ENCODE results near the gene CACTIN.
A peak's percentile ranks its signal among the peaks of the same experiment; 100 is the strongest.

The CACTIN gene

DNA sequence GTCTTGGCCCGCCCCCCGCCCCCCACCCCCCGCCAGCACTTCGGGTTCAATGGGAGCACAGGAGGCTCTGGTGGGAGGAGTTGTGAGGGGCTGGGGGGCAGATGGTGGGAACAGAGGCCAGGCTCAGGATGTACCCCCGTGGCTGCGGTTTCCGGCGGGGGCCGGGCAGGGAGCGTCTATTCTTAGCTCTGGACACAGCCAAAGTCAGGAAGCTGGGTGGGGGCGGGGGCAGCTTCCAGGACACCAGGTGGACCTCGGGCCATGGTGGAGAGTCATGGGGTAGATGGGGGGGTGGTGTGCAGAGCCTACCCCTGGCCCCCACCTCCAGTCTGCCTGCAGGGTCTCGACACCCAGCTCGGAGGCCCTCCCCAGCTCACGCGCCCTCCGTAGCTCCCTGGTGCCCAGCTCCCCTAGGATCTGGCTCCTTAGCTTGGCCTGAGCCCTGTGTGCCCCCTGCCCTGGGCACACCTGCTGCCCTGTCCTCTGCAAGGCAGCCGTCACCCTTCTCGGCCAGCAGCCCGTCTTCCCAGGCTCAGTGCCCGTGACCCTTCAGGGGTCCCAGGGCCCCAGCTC is 17.8 kb downstream of the CACTIN start:
- DNase-seq, result peak; percentile 33

DNA sequence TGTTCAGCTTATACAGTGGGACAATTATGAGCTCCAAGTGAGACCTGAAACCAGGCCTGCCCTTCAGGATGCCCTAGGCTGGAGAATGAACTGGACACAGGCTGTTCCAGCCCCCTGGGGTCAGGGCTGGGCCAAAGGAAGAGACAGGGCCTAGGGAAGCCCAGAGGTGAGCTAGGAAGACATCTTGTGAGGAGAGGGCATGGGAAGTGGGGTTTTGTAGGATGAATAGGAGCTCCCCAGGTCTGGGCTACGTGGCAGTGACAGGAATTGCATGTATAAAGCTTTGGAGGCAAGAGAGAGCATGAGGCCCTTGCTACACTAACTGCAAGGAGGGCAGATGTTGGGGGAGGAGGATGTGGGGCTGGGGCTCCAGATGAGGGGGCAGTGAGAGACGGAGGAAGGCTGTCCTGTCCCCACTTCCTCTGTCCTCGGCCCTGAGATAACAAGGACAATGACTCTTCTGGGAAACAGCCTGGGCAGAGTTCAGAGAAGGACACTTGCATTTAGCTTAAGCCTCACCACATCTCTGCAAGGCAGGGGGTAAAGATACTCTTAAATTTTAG is 18.4 kb downstream of the CACTIN start:
- no peak for DNase-seq

DNA sequence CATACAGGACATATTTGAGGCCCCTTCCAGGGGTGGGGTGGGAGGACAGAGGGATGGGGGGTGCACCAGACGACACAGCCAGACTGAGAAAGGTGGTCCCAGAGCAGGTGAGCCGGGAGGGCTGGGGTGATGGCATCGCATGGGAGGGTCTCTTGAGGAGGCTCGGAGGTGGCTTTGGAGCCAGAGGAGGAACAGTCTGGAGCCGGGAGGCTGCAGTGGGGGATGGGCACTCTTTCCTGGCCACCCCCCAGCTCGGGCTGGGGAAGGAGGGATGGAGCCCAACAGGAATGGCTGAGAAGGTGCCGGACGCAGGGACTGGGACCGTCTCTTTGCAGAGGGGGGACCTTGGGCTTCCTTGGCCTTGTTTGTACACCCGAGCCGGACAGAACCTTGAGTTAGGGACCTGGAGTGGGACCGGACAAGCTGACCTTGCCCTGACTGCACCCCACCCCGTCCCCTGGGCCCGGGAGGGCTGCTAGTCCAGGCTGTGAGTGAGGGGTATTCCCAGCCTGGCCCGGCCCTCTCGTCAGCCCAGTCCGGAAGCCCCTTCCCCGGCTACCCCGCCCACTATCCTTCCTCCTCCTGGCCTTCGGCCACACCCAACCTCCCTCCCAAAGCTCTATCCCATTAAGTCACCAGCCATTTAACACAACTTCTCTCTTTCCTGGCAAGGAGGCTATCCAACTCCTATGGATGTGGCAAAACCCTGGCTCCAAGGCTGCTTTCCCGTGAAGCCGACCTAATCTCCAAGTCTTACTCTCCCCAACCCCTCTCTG is 19.1 kb downstream of the CACTIN start:
- peak; percentile 48 for DNase-seq

DNA sequence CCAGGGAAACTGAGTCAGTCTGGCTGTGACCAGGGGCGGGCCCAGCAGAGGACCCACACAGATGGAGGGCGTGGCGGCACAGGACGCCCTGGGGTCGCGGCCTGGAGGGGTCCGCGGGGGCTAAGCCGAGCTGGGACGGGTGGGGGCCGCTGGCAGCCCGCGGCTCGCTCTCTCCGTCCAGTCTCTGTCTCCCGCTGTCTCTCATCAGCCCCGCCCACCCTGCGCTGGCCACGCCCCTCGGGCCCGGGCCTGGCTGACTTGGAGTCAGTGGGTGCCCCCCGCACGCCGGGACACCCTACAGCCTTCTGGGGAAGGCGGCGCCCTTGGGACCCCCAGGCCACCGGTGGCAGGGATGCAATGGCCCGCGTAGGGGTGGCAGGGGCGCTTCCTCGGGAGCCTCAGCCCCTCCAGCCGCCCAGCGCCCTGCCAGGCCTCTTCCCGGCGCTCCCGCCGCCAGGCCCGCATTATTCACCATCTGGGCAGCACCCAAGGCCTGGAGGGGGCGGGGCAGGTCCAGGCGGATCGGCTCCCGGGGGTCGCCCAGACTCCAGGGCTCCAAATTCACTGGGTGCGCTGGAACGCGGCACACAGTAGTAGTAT is 19.8 kb downstream of the CACTIN start, which contains the start of gene TBXA2R:
TSS of gene TBXA2R (minus strand) at position 186 of the 600 bp plus-strand sequence. CDS start 6,241 bp downstream, outside the sequence.
- peak; percentile 67 for DNase-seq

DNA sequence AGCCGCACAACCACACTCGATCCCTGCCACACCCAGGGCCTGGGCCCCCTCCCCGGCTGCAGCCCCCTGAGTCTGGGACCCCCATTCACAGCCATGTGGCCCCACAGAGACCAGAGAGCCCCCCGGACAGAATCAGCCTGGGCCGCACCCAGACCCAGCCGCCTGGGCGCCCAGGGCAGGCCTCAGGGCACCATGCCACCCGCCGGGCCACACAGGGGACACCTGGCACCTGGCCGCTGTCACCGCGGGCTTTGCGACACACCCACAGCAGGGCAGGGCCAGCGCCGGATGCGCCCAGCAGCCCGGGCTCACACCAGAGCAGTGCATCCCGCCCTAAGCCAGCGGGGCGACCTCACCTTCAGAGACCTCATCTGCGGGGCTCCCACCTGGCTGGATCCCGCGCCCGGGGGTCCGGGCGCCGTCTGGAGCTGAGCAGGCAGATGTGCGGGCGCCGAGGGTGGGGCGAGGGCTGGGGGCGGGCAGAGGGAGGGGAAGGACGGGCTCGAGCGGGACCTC is 20.4 kb downstream of the CACTIN start:
- DNase-seq, result no peak

DNA sequence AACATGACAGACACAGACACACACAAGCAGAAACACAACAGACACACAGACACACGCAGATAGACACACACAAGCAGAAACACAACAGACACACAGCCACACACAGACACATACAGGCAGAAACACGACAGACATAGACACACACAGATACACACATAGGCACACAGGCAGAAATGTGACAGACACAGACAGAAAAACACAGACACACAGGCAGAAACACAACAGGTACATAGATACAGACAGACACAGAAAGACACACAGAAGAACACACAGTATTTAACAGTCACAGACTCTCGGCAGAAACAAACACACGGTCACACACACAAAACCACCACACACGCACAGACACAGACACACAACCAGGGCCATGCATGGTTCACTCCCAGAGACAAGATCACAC is 20.8 kb downstream of the CACTIN start:
- DNase-seq, result no peak

DNA sequence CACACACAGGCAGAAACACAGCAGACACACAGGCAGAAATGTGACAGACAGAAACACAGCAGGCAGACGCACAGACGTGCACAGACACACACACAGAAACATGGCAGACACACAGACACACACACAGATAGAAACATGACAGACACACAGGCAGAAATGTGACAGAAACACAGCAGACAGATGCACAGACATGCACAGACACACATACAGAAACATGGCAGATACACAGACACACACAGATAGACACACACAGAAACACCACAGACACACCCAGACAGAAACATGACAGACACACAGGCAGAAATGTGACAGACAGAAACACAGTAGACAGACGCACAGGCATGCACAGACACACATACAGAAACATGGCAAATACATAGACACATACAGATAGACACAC is 21.2 kb downstream of the CACTIN start:
- DNase-seq, result no peak

DNA sequence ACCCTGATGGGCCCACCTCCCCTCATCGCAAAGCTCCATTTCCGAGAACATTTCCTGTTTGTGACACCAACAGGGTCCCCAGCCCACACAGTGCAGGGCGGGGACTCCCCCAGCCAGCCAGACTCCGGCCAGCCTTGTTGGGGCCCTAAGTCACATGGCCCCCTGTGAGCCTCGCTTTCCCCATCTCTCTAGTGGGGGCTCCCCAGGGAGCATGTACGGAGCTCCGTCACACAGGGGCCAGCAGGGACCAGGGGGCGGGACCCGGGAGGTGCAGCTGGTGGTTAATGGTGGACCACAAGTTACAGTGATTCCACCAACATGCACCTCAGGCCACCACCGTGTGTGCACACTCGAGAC is 21.6 kb downstream of the CACTIN start:
- no peak for DNase-seq

DNA sequence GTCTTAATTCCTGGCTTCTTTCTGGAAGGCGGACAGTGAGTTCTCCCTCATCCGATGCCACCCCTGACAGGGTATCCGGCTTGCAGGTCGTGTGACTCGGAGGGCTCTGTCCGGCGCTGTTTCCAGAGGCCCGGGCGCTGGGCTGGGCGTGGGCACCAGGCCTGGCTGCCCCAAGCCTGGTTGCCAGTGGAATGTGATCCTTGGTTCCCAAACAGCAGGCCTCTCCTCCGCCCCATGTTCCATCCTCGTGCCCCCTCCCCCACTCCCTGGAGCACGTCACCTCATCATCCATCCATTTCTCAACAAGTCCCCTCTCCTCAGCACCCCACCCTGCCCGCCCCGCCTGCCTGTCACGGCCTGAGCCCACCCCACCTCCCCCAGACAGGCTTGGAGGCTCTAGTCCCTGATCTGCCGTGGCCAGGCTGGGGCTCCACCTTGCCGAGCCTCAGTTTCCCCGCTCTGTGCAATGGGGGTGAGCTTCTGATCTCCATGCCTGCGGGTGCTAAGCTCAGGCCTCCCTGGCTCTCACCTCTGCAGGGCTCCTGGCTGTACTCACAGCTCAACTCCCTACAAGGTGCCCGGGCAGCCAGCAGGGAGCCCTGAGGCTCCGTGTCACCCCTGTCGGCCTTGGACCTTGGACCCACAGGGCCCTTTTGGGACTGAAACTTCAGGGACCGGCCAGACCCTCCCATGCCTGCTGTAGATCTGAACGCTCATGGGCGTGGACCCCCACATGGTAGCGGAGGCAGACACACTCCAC is 22.2 kb downstream of the CACTIN start:
- DNase-seq, result no peak

DNA sequence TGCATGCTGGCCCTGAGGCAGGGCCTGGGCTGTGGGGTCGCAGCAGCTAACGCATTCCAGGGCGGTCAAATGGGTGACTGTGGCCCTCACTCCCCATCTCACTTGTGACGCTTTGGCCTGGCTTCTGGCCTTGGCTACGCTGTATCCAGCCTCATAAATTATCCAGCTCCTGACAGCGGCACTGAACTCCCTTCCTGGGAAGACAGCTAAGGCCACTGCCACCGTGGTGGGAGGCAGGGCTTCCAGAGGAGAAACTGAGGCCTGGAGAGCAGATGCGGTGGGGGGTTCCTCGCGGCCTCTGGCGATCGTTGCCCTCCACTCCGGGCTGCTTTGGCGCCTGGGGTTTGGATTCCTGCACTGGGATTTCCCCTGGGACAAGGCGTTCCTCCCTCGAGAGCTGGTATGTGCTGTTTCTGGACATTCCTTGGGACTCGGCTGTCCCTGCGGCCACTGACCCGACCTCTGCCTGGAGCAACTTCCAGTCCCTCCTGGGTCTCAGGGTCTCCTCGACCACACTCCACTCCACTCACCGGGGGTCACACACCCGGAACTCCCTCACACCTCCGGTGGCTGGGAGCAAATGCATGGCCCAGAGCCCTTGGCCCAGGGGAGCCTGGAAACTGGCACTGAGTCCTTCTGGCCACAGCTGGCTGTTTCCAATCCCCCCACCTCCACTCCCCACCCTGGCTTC is 23.3 kb downstream of the CACTIN start:
- no peak for DNase-seq

DNA sequence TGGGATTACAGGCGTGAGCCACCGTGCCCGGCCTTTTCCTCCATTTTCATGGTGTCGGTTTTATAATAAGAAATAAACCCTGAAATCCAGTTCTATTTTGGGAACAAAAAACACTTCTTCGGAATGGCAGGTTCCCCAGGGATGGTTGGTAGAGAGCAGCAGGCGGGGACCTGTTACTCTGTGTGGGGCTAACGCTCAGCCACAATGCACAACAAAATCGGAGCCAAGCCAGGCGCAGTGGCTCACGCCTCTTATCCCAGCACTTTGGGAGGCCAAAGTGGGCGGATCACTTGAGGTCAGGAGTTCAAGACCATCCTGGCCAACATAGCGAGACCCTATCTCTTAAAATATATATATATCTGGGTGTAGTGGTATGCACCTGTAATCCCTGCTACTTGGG is 25.6 kb downstream of the CACTIN start:
- DNase-seq, result no peak

DNA sequence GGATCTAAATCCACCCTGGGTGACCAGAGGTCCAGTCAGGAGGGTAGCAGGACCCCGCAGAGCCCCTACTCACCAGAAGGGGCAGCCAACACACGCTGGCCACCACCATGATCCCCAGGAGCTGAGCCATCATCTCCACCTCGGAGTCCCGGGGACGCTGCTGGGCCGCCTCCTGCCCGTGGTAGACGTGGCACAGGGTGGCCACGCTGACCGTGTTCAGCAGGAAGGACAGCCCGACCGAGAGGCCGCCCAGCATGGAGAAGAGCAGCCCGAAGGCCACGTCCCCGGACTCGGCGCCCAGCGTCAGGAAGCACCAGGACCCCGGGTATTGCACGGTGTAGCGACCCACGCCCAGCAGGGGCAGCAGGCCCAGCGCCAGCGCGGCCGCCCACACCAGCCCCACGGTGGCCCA is 26.8 kb downstream of the CACTIN start:
- DNase-seq, result no peak

DNA sequence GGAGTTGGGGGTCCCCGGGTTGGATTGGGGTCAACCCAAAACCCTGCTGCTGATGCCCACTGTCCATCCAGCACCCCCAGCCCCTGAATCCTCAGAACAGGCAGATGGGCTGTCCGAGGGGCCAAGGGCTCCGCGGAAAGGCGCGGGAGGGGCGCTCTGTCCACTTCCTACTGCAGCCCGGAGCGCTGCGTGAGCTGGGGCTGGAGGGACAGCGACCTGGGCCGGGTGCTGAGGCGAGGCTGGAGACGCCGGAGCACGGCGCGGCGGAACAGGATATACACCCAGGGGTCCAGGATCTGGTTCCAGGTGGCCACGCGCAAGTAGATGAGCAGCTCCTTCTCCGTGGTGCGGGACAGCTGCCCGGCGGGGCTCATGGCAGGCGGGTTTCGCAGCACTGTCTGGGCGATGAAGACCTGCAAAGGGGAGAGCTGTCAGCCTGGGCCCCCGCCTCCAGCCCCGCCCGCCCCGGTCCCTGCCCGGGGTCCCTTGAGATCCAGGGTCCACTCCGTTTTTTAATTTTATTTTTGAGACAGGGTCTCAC is 31.0 kb downstream of the CACTIN start:
- DNase-seq, result no peak

DNA sequence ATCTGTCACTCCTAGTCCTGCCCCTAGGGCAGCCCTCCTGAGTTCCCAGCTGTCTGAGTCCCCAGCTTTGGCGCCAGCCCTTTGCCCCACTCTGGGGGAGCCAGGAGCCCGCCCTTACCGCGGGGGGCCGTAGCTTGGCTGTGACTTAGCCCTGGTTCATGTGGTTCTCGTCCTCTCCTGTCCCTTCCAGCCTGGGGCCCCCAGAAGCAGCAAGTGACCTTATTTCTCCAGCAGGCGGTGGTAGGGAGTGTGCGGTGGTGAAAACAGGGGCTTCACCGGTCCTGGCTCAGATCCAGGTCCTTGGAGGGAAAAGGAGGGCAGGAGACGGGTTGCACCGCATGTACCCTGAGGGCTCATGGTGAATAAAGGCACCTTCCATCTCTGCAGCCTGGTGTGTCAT is 33.4 kb downstream of the CACTIN start:
- DNase-seq, result no peak

DNA sequence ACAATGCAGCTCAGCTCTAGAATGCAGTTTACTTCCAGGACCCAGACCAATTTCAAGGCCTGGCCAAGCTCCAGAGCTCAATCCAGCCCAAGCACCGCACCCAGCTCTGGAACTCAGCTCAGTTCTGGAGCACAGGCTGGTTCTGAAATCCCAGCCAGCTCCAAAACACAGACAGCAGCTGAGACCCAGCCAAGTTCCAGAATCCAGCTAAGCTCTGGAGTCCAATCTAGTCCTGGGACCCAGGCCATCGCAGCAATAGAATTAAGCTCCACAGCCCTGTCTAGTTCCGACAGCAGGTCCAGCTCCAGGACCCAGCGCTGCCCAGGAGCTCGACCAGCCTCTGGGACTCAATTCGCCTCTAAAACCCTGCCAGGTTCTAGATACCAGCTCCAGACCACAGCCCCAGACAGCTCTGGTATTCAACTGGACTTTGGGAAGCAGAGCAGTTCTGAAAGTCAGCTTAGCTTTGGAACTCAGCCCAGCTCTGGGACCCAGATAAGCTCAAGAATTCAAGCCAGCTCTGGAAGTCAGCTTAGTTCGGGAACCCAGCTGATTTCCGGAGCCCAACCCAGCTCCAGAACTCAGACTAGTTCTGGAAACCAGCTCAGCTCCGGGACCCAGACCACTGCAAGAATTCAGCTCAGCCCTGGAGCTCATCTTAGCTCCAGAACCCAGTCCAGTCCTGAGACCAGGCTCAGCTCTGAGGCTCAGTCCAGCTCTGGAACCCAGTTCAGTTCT is 34.5 kb downstream of the CACTIN start:
- no peak for DNase-seq

DNA sequence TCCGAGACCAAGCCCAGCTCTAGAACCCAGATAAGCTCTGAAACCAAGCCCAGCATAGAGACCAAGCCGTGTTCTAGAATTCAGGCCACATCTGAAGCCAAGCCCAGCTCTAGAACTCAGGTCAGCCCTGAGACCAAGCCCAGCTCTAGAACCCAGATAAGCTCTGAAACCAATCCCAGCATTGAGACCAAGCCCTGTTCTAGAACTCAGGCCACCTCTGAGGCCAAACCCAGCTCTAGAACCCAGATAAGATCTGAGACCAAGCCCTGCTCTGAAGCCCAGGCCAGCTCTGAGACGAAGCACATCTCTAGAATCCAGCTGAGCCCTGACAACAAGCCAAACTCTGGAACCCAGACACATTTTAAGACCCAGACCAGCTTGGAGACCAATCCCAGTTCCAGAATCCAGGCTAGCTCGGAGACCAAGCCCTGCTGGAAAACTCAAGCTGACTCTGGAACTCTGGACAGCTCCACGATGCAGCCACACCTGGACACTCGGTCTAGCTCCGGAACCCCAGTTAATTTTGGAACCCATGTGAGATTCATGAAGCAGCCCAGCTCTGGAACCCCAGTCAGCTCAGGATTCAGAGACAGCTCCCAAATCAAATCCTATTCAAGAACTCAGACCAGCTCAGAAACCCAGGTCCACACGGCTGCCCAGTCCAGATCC is 35.5 kb downstream of the CACTIN start:
- DNase-seq, result no peak

DNA sequence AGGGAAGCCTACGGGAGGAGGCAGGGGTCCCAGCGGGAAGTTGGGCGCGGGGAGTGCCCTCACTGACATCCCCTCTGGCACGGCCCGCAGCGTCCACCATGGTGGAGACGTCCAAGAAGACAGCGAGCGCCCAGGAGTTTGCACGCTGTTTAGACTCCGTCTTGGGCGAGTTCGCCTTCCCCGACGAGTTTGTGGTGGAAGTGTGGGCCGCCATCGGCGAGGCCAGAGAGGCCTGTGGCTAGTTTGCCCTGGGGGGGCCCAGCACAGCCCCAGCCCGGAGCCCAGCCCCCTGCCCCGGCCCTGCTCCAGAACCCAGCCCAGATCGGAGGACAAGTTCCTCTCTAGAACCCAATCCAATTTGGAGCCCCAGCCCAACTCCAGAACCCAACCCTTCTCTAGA is 36.6 kb downstream of the CACTIN start:
- DNase-seq, result no peak

DNA sequence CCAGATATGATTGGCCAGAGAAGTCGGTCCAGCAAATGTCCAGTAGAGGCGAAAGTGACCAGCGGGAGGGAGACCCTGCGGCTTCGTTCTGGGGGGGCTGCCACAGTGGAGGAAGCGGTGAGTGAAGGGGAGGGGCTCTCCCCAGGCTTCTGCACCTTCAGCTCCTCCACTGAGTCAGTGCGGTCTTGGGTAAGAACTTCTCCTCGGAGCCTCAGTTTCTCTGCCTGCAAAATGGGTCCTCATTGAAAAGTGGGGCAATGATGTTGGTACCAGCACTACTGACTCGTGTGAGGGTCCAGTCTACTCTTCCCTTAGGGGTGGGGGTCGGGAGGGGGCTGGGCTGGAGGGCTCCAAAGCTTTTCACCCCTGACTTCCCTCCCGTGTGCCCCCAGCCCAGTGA is 37.2 kb downstream of the CACTIN start:
- no peak for DNase-seq

DNA sequence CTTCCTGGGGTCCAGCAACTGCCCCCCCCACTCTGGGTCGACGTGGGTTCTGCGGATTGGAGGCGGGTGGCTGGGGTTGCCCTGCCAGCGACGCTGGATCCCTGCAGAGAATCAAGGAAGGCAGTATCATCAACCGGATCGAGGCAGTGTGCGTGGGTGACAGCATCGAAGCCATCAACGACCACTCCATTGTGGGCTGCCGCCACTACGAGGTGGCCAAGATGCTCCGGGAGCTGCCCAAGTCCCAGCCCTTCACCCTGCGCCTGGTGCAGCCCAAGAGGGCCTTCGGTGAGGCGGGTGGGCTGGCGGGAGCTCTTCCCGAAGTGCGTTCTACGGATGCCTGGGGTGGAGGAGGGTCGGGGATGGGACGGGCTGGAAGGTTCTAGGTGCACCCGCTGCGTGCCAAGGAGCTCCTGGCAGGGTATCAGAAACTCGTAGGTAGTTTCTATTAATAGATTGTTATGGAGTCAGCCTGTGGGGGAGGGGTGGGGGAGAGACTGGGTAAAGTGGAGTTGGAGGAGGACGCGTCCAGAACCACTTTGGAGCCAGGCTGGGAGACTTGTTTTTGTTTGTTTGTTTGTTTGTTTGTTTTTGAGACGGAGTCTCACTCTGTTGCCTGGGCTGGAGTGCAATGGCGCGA is 39.8 kb downstream of the CACTIN start:
- DNase-seq, result no peak

DNA sequence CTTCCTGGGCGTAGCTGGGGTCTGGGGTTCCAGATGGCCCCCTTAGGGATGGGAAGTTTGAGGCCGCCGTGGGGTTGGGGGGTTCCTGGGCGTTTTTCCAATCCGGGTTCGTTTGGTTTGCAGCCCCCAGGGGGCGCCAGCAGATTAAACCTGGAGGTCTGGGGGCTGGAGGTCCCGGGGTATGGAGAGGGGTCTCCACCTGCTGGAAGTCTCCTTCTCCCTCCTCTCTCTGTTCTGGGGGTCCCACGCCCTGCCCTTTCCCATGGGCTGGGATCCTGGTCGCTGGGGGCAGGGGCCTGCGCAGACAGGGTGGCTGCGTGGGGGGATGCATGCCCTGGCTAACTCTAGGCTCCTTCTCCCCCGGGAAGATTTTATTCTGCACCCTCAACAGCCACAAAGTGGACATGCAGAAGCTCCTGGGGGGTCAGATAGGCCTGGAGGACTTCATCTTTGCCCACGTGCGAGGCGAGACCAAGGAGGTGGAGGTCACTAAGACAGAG is 40.4 kb downstream of the CACTIN start:
- no peak for DNase-seq

Measured in fibroblast of skin of scalp (primary cell).